ENCODE measurements around the gene ZNF625. TPM values are rescaled to one million over a fixed set of nuclear protein-coding genes. Genes with fewer than 3 reads are reported as not detected.

ZNF625 gene
- total and polyA plus RNA-seq, 7 donors = 1.7 to 8.0 (median 5.5) TPM; not detected in 1

DNA sequence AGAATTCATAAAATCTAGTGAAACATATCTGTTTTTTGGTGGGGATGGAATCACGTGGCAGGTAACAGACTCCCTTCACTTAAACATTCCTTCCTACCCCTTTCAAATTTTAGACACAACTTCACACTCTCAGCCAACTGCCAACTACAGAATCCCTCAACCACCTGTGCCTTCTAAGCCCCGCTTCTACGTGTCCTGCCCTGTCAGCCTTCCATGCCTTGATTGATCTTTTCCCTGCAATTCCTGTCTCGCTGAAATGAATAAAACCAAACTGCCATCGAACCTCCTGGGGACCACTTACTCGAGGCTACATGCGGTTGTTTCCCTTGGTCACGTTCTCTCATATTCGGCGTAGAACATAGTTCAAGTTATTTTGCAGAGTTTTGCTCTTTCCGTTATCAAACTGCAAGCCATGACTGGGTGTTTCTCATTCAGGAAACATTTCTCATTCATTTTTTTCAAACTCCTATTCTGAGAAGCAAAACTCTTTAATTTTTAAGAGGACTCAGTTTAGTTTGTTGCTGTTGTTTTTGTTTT, 1.1 kb downstream of the ZNF625 start:
- DNase-seq = no peak
- intact Hi-C loops (cut with DNase I) = no loop called here

DNA sequence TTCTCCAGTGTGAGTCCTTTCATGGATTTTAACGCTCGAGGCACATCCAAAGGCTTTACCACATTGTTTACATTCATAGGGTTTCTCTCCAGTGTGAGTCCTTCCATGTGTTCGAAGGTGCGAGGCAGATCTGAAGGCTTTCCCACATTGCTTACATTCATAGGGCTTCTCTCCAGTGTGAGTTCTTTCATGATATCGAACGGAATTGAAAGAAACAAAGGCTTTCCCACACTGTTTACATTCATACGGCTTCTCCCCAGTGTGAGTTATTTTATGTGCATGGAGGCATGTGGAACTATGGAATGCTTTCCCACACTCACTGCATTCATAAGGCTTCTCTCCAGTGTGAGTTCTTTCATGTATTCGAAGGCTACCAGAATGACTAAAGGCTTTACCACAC, 11.2 kb downstream of the ZNF625 start:
- no peak for DNase-seq
- H3K9me3 ChIP-seq = peaks cover 0 to 6% (median 0%) of the 10 kb centered on the region in 4 donors
- H3K27me3 ChIP-seq = no peaks in the 10 kb centered on the region
- H3K27ac ChIP-seq = no peak overlapping the region
- H3K4me3 ChIP-seq = no peak overlapping the region
- intact Hi-C loops (cut with DNase I) = no loop called here
- TF ChIP-seq, protein P1, sequence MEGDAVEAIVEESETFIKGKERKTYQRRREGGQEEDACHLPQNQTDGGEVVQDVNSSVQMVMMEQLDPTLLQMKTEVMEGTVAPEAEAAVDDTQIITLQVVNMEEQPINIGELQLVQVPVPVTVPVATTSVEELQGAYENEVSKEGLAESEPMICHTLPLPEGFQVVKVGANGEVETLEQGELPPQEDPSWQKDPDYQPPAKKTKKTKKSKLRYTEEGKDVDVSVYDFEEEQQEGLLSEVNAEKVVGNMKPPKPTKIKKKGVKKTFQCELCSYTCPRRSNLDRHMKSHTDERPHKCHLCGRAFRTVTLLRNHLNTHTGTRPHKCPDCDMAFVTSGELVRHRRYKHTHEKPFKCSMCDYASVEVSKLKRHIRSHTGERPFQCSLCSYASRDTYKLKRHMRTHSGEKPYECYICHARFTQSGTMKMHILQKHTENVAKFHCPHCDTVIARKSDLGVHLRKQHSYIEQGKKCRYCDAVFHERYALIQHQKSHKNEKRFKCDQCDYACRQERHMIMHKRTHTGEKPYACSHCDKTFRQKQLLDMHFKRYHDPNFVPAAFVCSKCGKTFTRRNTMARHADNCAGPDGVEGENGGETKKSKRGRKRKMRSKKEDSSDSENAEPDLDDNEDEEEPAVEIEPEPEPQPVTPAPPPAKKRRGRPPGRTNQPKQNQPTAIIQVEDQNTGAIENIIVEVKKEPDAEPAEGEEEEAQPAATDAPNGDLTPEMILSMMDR (IDR thresholded peaks at IDR 0.05) = no peak
- TF ChIP-seq EP300 (IDR thresholded peaks at IDR 0.05) (no peak), POLR2AphosphoS5 (IDR thresholded peaks at IDR 0.05) (no peak), POLR2A (IDR thresholded peaks at IDR 0.05) (no peak)
- H3K36me3 ChIP-seq = peaks cover 15 to 41% (median 21%) of the 10 kb centered on the region in 4 donors
- peaks cover 0 to 11% (median 7%) of the 10 kb centered on the region in 4 donors for H3K4me1 ChIP-seq
- 97% methylated on average over 8 of the region's 8 CpGs for WGBS, 2 donors

More for the DNA sequence above, 1.1 kb downstream of the ZNF625 start:
- WGBS, 2 donors = 29 to 72% methylated on average over 11 of the region's 11 CpGs
- H3K36me3 ChIP-seq = no peaks in the 10 kb centered on the region
- TF ChIP-seq POLR2AphosphoS5 (IDR thresholded peaks at IDR 0.05) (no peak), EP300 (IDR thresholded peaks at IDR 0.05) (no peak), POLR2A (IDR thresholded peaks at IDR 0.05) (no peak)
- TF ChIP-seq, protein P1 (IDR thresholded peaks at IDR 0.05) = no peak
- peaks cover 0 to 23% (median 17%) of the 10 kb centered on the region in 4 donors for H3K4me1 ChIP-seq
- no peaks in the 10 kb centered on the region for H3K27me3 ChIP-seq
- H3K9me3 ChIP-seq = no peaks in the 10 kb centered on the region
- H3K27ac ChIP-seq = peak overlapping the region; percentile 81 to 85 (median 84)
- peak overlapping the region; percentile 61 to 86 (median 78) for H3K4me3 ChIP-seq

DNA sequence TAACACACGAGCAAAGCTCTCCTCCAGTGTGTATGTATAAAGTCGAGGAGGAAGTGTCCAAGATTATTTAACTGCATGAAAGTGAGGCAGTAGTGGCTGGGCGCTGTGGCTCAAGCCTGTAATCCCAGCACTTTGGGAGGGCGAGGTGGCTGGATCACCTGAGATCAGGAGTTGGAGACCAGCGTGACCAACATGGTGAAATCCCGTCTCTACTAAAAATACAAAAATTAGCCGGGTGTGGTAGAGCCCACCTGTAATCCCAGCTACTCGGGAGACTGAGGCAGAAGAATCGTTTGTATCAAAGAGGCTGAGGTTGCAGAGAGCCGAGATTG, 15.2 kb downstream of the ZNF625 start:
- peaks cover 0 to 24% (median 18%) of the 10 kb centered on the region in 4 donors for H3K4me1 ChIP-seq
- intact Hi-C loops (cut with DNase I) = loop anchor here (1.0 to 2.0 kb wide), 6 partner anchors 50 to 344 kb away; partner anchors contain the start of genes ZNF700 and ZNF763
- DNase-seq = no peak
- H3K9me3 ChIP-seq = peaks cover 0 to 6% (median 0%) of the 10 kb centered on the region in 4 donors
- WGBS, 2 donors = 42 to 60% methylated on average over 10 of the region's 10 CpGs
- H3K4me3 ChIP-seq = no peak overlapping the region
- peaks cover 11 to 31% (median 15%) of the 10 kb centered on the region in 4 donors for H3K36me3 ChIP-seq
- no peaks in the 10 kb centered on the region for H3K27me3 ChIP-seq
- TF ChIP-seq POLR2AphosphoS5 (IDR thresholded peaks at IDR 0.05) = no peak
- TF ChIP-seq POLR2A (IDR thresholded peaks at IDR 0.05) = no peak
- TF ChIP-seq EP300 (IDR thresholded peaks at IDR 0.05) = no peak
- TF ChIP-seq, protein P1 (IDR thresholded peaks at IDR 0.05) = no peak
- H3K27ac ChIP-seq = peak overlapping the region in 1 of 4 donors; percentile 88

DNA sequence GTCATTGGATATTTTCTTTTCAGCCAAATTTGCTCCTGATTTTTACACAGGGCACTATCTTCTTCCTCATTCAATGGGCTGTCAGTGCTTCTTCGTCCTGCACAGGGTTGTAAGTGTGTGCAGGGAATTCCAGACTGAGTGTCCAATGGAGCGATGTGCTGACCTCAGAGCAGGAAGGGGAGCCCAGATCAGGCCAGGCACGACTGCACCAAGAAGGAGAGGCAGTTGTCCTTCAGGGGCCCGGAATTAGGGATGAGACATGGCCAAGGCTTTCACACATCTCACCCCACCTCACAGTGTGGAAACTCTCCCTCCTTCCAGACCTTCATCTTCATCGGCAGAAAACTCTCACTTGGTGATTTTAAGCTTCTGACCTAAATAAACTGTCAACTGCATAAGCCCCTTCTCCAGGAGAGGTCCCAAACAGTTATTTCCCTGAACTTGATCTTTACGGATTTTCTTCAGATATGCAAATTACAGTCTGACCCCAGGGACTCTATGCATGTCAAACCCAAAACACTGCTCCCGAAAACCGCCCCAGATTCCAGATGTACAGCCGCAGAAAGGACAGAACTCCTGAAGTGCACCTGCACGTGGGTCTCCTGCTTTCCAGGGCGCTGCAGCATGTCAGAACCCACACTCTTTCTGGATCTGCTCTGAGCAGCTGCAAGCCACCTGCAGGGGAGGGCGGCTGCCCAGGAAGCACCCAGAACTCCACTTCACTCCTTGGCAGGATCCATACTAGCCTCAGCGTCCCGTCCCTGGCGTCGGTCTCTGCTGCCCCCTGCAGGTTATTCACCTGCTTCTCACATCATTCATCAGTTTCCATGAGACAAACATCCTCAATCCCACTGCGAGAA, 15.8 kb downstream of the ZNF625 start:
- 4 to 7% methylated on average over 17 of the region's 17 CpGs for WGBS, 2 donors
- peak overlapping the region; percentile 82 to 90 (median 88) for H3K27ac ChIP-seq
- intact Hi-C loops (cut with DNase I) = loop anchor here (1.0 to 2.0 kb wide), 6 partner anchors 49 to 343 kb away; partner anchors contain the start of genes ZNF700 and ZNF763
- H3K36me3 ChIP-seq = peaks cover 6 to 30% (median 12%) of the 10 kb centered on the region in 4 donors
- H3K9me3 ChIP-seq = peaks cover 0 to 6% (median 0%) of the 10 kb centered on the region in 4 donors
- TF ChIP-seq, protein P1 (IDR thresholded peaks at IDR 0.05) = peak; percentile 85 to 93 (median 90)
- TF ChIP-seq POLR2A (IDR thresholded peaks at IDR 0.05) = no peak
- no peak for TF ChIP-seq EP300 (IDR thresholded peaks at IDR 0.05)
- peak in 3 of 4 donors; percentile 41 to 57 (median 43) for TF ChIP-seq POLR2AphosphoS5 (IDR thresholded peaks at IDR 0.05)
- H3K27me3 ChIP-seq = no peaks in the 10 kb centered on the region
- peaks cover 0 to 24% (median 18%) of the 10 kb centered on the region in 4 donors for H3K4me1 ChIP-seq
- DNase-seq = peak; percentile 93
- H3K4me3 ChIP-seq = peak overlapping the region; percentile 74 to 90 (median 81)
